Skin of body (tissue), 2 donors: ENCODE results near the gene PLEKHG7. TPM values are rescaled to one million over a fixed set of nuclear protein-coding genes. Genes with fewer than 3 reads are reported as not detected.
"Not testable (repeated sequence)": the region's sequence is repeated elsewhere in the genome, so short reads cannot be mapped to it uniquely, and the experiment has no call there.

Source experiments
- DNase-seq: peaks from one replicate; lab custom pipeline; 2025; lab: John Stamatoyannopoulos, UW
- total RNA-seq: library from RNA; depleted of rRNA; stranded (reverse); fragments of >200 nt; gene quantifications from one replicate; pipeline ENCODE4 v1.2.3, GENCODE V29; 2014

PLEKHG7 gene
- total RNA-seq, 1 donor from 2014 or later: not detected

- peak; percentile 70 for DNase-seq
Observed at GRCh38 chr12:92745856-92746550, 43.2 kb downstream of the PLEKHG7 start.

DNA sequence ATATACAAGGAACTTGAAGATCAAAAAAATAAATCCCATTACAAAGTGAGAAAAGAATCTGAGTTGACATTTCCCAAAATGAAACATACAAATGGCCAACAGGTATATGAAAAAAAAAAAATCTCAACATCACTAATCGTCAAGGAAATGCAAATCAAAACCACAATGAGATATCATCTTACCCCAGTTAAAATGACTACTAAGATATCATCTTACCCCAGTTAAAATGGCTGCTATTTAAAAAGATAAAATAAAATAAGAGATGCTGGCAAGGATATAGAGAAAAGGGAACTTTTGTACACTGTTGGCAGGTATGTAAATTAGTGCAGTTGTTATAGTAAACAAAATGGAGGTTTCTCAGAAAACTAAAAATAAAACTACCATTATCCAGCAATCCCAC, 44.4 kb downstream of the PLEKHG7 start:
- DNase-seq: no peak

DNA sequence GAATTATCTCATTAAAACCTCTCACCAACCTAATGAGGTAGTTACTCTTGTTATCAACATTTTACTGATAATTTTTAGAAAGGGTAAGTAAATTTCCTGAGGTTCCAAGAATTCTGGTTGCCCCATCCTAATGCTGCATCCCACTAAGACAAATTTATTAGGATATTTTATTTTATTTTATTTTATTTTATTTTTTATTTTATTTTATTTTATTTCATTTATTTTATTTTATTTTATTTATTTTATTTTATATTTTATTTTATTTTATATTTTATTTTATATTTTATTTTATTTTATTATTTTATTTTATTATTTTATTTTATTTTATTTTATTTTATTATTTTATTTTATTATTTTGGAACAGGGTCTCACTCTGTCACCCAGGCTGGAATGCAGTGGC, 46.9 kb downstream of the PLEKHG7 start:
- not testable (repeated sequence) for DNase-seq

- DNase-seq: peak; percentile 35
Observed at GRCh38 chr12:92753976-92754885, 51.4 kb downstream of the PLEKHG7 start.

- DNase-seq: no peak
Observed at GRCh38 chr12:92756898-92757596, 54.3 kb downstream of the PLEKHG7 start.

- DNase-seq: no peak
Observed at GRCh38 chr12:92757597-92758121, 54.9 kb downstream of the PLEKHG7 start.

DNA sequence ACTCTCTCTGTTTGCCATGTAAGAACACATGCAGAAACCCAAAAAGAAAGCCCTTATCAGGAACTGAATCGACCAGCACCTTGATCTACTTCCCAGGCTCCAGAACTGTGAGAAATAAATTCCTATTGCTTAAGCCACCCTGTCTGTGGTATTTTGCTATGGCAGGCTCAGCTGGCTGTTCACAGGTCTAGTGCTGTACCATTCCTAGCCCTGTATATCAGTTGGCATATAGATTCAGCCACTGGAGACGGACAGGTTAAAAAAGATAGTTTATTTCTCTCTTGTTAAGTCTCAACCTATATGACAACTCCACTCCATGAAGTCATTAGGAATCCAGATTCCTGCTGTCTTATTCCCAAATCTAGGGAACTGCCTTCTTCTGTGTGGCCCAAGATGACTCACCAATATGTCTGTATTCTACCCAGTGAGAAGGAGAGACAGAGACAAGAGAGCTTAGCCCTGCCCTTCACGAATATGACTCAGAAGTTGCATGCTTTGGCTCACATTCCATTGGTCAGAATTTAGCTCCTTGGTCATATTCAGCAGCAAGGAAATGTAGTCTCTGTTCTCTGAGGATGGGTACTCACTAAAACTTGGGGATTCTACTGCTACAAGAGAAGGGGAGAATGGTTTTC, 57.0 kb downstream of the PLEKHG7 start:
- no peak for DNase-seq

GRCh38 chr12:92762773-92763172, 60.0 kb downstream of the PLEKHG7 start:
- no peak for DNase-seq

GRCh38 chr12:92764831-92765230, 62.0 kb downstream of the PLEKHG7 start:
- no peak for DNase-seq

DNA sequence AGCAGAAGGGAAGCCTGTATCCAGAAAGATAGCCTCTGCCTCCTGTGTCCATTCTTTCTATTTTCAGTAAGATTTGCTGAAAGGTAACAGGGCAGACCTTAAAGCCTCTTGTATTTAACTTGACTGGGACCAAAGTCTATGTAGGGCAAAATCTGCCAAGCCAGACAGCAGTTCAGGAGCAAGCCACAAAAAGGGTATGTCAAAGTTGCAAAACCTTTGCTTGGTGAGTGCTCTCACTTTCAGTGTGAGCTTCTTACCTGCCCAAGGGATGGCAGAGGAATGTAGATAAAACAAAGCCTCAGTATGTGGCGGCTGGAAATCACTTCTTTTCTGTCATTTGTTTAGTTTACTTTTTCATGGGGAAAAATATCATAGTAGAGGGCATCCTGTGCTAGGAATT, 63.1 kb downstream of the PLEKHG7 start:
- DNase-seq: no peak

DNA sequence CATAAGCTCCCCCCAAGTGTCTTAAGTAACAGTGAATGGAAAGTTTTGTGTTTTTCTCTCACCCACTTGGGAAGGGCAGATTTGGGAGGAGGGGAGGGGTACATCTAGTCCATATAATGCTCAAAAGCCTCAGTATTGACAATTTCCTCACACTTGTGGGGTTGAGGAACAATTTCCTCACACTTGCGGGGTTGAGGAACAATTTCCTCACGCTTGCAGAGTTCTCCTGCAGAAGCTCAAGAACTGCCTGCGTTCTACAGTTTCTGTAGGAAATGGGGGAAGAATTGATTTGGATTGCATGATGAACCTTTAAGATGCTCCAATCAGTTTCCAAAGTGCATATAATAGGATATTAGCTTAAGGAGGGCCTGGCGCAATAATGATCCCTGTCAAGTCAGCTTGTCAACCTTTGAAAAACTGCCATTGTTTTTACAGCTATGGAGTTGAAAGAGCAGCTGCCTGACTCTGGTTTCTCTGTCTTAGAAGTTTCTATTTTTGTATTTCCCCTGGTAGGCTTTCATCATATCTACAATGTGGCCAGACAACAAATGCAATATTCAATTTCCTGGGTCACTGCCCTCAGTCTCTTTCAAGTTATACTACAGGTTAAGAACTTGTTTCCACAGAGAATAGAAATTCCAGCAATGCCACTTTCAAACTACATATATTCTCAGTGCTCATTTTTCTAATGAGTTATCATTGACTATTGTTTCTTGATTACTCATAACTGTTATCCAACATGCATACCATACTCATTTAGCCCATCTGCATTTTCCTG, 66.5 kb downstream of the PLEKHG7 start:
- DNase-seq: peak; percentile 9

DNA sequence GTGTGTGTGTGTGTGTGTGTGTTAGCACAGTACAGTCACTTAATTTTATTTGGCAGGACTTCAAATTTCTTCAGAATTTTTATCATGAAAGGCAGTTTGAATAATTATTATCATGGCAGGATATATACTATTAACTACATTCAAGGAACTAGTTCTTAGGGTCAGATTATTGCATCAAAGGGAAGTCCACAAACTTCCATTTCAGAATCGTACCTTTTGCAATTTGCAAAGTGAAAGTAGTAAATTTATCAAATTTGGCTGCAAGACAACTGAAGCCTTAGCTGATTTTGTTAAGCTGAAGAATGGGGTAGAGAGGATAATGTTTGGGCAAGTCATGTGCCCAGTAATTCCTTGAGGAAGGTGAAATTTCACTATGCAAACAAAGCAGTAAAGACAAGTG, 68.2 kb downstream of the PLEKHG7 start:
- DNase-seq: no peak

- DNase-seq: no peak
Observed at GRCh38 chr12:92775416-92775815, 72.6 kb downstream of the PLEKHG7 start.

DNA sequence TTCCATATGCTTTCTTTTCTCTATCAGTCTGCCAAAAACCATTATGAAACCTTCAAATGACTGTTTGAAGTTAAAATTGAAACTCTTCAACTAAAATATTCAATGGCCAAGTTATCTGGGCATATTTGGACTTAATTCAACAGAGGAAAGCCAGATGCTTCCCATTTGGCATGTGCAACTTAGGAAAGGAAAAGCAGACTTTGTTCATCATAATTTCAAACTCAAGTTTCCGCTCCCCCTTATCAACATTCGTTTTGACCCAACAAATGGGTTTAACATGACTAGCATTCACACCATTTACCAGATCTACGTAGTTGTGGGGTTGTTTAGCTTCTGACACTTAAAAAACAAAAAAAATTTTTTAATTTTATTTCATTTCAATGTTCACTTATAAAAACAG, 75.7 kb downstream of the PLEKHG7 start:
- peak; percentile 16 for DNase-seq

DNA sequence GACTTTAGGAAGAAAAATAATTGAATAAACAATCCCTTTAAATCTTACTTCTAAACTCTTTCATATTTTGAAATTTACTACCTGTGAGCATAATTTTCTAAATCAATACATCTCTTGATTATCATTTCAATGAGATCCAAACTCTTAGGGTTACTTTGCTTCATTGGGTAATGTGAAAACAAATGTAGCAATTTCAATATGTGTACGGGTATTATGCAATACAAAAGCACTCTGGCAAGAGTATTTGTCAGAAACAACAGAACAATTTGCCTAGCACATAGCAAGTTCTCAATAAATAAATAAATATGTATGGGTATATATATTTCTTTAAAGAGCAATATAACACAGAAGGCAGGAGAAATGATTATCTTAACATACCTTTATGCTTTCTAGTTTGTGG, 77.1 kb downstream of the PLEKHG7 start:
- no peak for DNase-seq

DNA sequence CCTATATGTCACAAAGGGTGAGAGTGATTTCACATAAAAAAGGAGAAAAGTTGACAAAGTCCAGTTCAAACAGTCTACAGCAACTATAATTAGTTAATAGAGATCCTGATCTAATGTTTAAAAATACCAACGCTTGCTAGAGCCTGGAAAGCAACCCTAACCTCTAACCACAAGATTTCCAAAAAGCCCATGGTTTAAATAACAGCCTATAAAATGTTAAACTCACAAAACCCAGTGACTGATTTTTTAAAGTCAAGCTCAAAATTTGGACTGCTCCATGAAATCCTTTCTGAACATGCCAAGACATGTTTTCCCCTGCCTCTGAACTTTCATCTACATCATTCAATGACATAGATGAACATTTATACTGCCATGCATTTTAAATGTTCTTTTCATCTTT, 81.6 kb downstream of the PLEKHG7 start:
- DNase-seq: no peak

GRCh38 chr12:92784797-92785562, 82.2 kb downstream of the PLEKHG7 start:
- DNase-seq: peak; percentile 53

- DNase-seq: no peak
Observed at GRCh38 chr12:92785563-92785950, 82.8 kb downstream of the PLEKHG7 start.

DNA sequence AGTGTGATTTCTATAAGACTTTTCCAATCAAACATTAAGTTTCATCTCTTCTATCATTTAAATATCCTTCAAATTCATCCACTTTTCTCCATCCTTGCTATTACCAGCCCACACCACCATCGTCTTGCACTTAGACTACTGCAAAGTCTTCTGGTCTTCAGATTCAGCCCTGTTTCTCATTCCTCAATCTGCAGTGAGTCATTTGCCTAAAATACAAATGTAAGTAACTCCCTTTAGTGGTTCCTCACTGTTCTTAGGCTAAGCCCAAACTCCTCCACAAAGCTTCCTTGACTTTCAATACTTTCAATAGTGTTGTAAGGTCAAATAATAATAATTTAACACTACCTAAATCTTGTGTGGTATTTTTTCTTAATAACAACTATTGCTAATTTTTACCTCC, 83.3 kb downstream of the PLEKHG7 start:
- DNase-seq: no peak

GRCh38 chr12:92794356-92794755, 91.6 kb downstream of the PLEKHG7 start:
- not testable (repeated sequence) for DNase-seq
